KOPT-K1 (cell line): ENCODE data around the gene TNPO3.
"Not testable (repeated sequence)": the region's sequence is repeated elsewhere in the genome, so short reads cannot be mapped to it uniquely, and the experiment has no call there.

Experiments used
- H3K27ac ChIP-seq: fragments of 200-600 bp; sonication (generic); 2 replicates; pipeline ENCODE4 v1.5.1; 2016; ENCODE audit warnings: antibody characterized with exemption, mild to moderate bottlenecking, low read depth, low read length; ENCODE audit not compliant: poor library complexity, severe bottlenecking
- H3K36me3 ChIP-seq: fragments of 200-600 bp; sonication (generic); 2 replicates; pipeline ENCODE4 v1.5.1; 2017; ENCODE audit warnings: antibody characterized with exemption, mild to moderate bottlenecking, low read length, moderate library complexity; ENCODE audit not compliant: insufficient read depth
- H3K9me3 ChIP-seq: fragments of 200-600 bp; sonication (generic); 2 replicates; pipeline ENCODE4 v1.5.1; 2017; ENCODE audit warnings: antibody characterized with exemption, low read length, mild to moderate bottlenecking; ENCODE audit not compliant: insufficient read depth, poor library complexity, severe bottlenecking

TNPO3 gene

GRCh38 chr7:129012641-129013040 is 42.3 kb downstream of the TNPO3 start:
- no peak overlapping the region for H3K27ac ChIP-seq
- no peaks in the 10 kb centered on the region for H3K9me3 ChIP-seq
- H3K36me3 ChIP-seq = peaks cover 95% of the 10 kb centered on the region

GRCh38 chr7:129010075-129010474 is 44.8 kb downstream of the TNPO3 start:
- Histone ChIP-seq H3K36me3 (peaks cover 95% of the 10 kb centered on the region), H3K9me3 (no peaks in the 10 kb centered on the region), H3K27ac (no peak overlapping the region)

GRCh38 chr7:129009437-129009836 is 45.5 kb downstream of the TNPO3 start:
- H3K27ac ChIP-seq = no peak overlapping the region
- H3K36me3 ChIP-seq = peaks cover 95% of the 10 kb centered on the region

GRCh38 chr7:129008645-129009414 is 46.1 kb downstream of the TNPO3 start:
- Histone ChIP-seq H3K9me3 (no peaks in the 10 kb centered on the region), H3K36me3 (peaks cover 95% of the 10 kb centered on the region), H3K27ac (no peak overlapping the region)

More at GRCh38 chr7:129009437-129009836, 45.5 kb downstream of the TNPO3 start:
- no peaks in the 10 kb centered on the region for H3K9me3 ChIP-seq

- Histone ChIP-seq H3K36me3 (peaks cover 93% of the 10 kb centered on the region), H3K27ac (no peak overlapping the region), H3K9me3 (no peaks in the 10 kb centered on the region)
Measured at GRCh38 chr7:129007572-129007971, 47.3 kb downstream of the TNPO3 start.

GRCh38 chr7:129006636-129007414 is 48.1 kb downstream of the TNPO3 start:
- Histone ChIP-seq H3K36me3 (peaks cover 96% of the 10 kb centered on the region), H3K27ac (no peak overlapping the region), H3K9me3 (no peaks in the 10 kb centered on the region)

- Histone ChIP-seq H3K9me3 (no peaks in the 10 kb centered on the region), H3K27ac (no peak overlapping the region), H3K36me3 (peaks cover 97% of the 10 kb centered on the region)
Measured at GRCh38 chr7:129005186-129005585, 49.7 kb downstream of the TNPO3 start.

GRCh38 chr7:128997181-128997580 is 57.7 kb downstream of the TNPO3 start:
- peaks cover 97% of the 10 kb centered on the region for H3K36me3 ChIP-seq
- no peak overlapping the region for H3K27ac ChIP-seq
- H3K9me3 ChIP-seq = no peaks in the 10 kb centered on the region

GRCh38 chr7:128994560-128994959 is 60.4 kb downstream of the TNPO3 start:
- peaks cover 97% of the 10 kb centered on the region for H3K36me3 ChIP-seq
- H3K27ac ChIP-seq, H3K9me3 ChIP-seq: not testable (repeated sequence)

- Histone ChIP-seq H3K27ac (no peak overlapping the region), H3K9me3 (no peaks in the 10 kb centered on the region), H3K36me3 (peaks cover 98% of the 10 kb centered on the region)
Measured at GRCh38 chr7:128993419-128993818, 61.5 kb downstream of the TNPO3 start.

- Histone ChIP-seq H3K9me3 (no peaks in the 10 kb centered on the region), H3K27ac (no peak overlapping the region), H3K36me3 (peaks cover 99% of the 10 kb centered on the region)
Measured at GRCh38 chr7:128989961-128990360, 65.0 kb downstream of the TNPO3 start.

GRCh38 chr7:128988372-128988771 is 66.5 kb downstream of the TNPO3 start:
- Histone ChIP-seq H3K36me3 (peaks cover 99% of the 10 kb centered on the region), H3K9me3 (no peaks in the 10 kb centered on the region), H3K27ac (no peak overlapping the region)

- Histone ChIP-seq H3K9me3 (no peaks in the 10 kb centered on the region), H3K36me3 (peaks cover 99% of the 10 kb centered on the region), H3K27ac (no peak overlapping the region)
Measured at GRCh38 chr7:128986609-128987008, 68.3 kb downstream of the TNPO3 start.

GRCh38 chr7:128985660-128986059 is 69.3 kb downstream of the TNPO3 start:
- peaks cover 99% of the 10 kb centered on the region for H3K36me3 ChIP-seq
- no peaks in the 10 kb centered on the region for H3K9me3 ChIP-seq
- no peak overlapping the region for H3K27ac ChIP-seq

- Histone ChIP-seq H3K36me3 (peaks cover 100% of the 10 kb centered on the region), H3K9me3 (no peaks in the 10 kb centered on the region), H3K27ac (no peak overlapping the region)
Measured at GRCh38 chr7:128982105-128982504, 72.8 kb downstream of the TNPO3 start.
